Fibroblast of the aortic adventitia (primary cell): ENCODE results near the gene PPP2R5A. TPM values are rescaled to one million over a fixed set of nuclear protein-coding genes. Genes with fewer than 3 reads are reported as not detected.
A peak's percentile ranks its signal among the peaks of the same experiment; 100 is the strongest.

Experiments used
- DNase-seq: peaks from one replicate; pipeline ENCODE4 v3.0.0-alpha.2; 2010; ENCODE audit warnings: low read depth
- H3K4me3 ChIP-seq: 2 replicates; pipeline ENCODE4 v1.5.1; 2011; ENCODE audit warnings: low read depth, mild to moderate bottlenecking, control low read depth, low read length, moderate library complexity
- CTCF ChIP-seq: IDR thresholded peaks from 2 replicates; pipeline ENCODE4 v1.5.1; 2011; ENCODE audit warnings: mild to moderate bottlenecking, low read length, control low read depth, inconsistent platforms; ENCODE audit not compliant: insufficient read depth
- total RNA-seq: library from RNA; depleted of rRNA; stranded (reverse); fragments of >200 nt; gene quantifications from 2 replicates; pipeline ENCODE4 v1.2.3, GENCODE V29; 2012; ENCODE audit warnings: low replicate concordance

PPP2R5A gene
- total RNA-seq, 1 donor: 31.6 TPM

- no peak overlapping the region for H3K4me3 ChIP-seq
- TF ChIP-seq CTCF: no peak
- no peak for DNase-seq
Measured at GRCh38 chr1:212289262-212290077, 4.3 kb downstream of the PPP2R5A start.

GRCh38 chr1:212290608-212291007 lies 5.4 kb downstream of the PPP2R5A start:
- peak; percentile 10 for DNase-seq
- H3K4me3 ChIP-seq: no peak overlapping the region
- TF ChIP-seq CTCF: no peak

- DNase-seq: peak; percentile 37
- TF ChIP-seq CTCF: peak; percentile 58
- no peak overlapping the region for H3K4me3 ChIP-seq
Measured at GRCh38 chr1:212291505-212292134, 6.4 kb downstream of the PPP2R5A start.

GRCh38 chr1:212292250-212293105 lies 7.3 kb downstream of the PPP2R5A start:
- no peak for TF ChIP-seq CTCF
- DNase-seq: no peak
- H3K4me3 ChIP-seq: no peak overlapping the region

- no peak overlapping the region for H3K4me3 ChIP-seq
- TF ChIP-seq CTCF: peak; percentile 41
- DNase-seq: peak; percentile 23
Measured at GRCh38 chr1:212293579-212293978, 8.4 kb downstream of the PPP2R5A start.

GRCh38 chr1:212294983-212295382 lies 9.8 kb downstream of the PPP2R5A start:
- H3K4me3 ChIP-seq: no peak overlapping the region
- no peak for TF ChIP-seq CTCF

More at GRCh38 chr1:212294983-212295382, 9.8 kb downstream of the PPP2R5A start:
- DNase-seq: no peak
